Stomach smooth muscle (tissue), 2 donors: ENCODE measurements around the gene CTNNA2.
"Not testable (repeated sequence)": the region's sequence is repeated elsewhere in the genome, so short reads cannot be mapped to it uniquely, and the experiment has no call there.

Experiments used
- H3K27ac ChIP-seq: one replicate; pipeline ENCODE4 v1.7.0; 2013; ENCODE audit warnings: mild to moderate bottlenecking, low read length, inconsistent platforms
- H3K27me3 ChIP-seq, 2 donors: one replicate each; pipeline ENCODE4 v1.7.0; 2013; ENCODE audit warnings: low read length in 2 of 2; ENCODE audit not compliant: insufficient read depth in 2 of 2, control insufficient read depth in 1 of 2
- H3K36me3 ChIP-seq, 2 donors: one replicate each; pipeline ENCODE4 v1.7.0; 2013; ENCODE audit warnings: low read length in 2 of 2; ENCODE audit not compliant: control insufficient read depth in 2 of 2, insufficient read depth in 2 of 2
- H3K4me1 ChIP-seq: one replicate; pipeline ENCODE4 v1.7.0; 2013; ENCODE audit warnings: low read length; ENCODE audit not compliant: control insufficient read depth, insufficient read depth
- H3K4me3 ChIP-seq, 2 donors: one replicate each; pipeline ENCODE4 v1.7.0; 2013; ENCODE audit warnings: low read length in 2 of 2
- H3K9ac ChIP-seq, 2 donors: one replicate each; pipeline ENCODE4 v1.7.0; 2013; ENCODE audit warnings: low read length in 2 of 2, mild to moderate bottlenecking in 1 of 2
- H3K9me3 ChIP-seq, 2 donors: one replicate each; pipeline ENCODE4 v1.7.0; 2013; ENCODE audit warnings: low read length in 2 of 2; ENCODE audit not compliant: control insufficient read depth in 2 of 2
- donor health status: healthy.
- donor health status: Pancreatic carcinoma.

Gene CTNNA2

DNA sequence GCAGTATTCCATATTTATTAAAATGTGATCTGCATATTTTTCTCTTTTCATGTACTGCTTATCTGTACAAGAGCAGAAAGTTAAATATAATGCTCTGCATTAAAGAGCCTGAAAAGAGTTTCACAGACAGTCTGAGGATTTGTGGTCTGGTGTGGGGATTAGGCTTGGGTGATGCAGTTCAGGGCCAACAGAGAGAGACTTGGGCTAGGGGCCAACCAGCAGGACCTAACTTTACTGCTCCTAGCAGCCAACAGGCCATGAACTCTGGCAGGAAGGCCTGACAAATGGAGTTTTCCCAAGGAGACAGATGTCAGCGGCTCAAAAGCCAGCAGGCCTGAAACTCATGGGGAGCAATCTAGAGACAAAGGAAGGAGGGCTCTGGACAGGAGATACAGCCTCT, 622.1 kb downstream of the CTNNA2 start:
- Histone ChIP-seq H3K27ac (no peak overlapping the region), H3K9me3 (no peaks in the 10 kb centered on the region), H3K4me3 (no peak overlapping the region), H3K27me3 (no peaks in the 10 kb centered on the region), H3K9ac (no peak overlapping the region), H3K4me1 (no peaks in the 10 kb centered on the region), H3K36me3 (no peaks in the 10 kb centered on the region)

- H3K27me3 ChIP-seq, result no peaks in the 10 kb centered on the region
- no peak overlapping the region for H3K9ac ChIP-seq
- no peaks in the 10 kb centered on the region for H3K9me3 ChIP-seq
- H3K27ac ChIP-seq, result no peak overlapping the region
- H3K36me3 ChIP-seq, result no peaks in the 10 kb centered on the region
- H3K4me1 ChIP-seq, result no peaks in the 10 kb centered on the region
- H3K4me3 ChIP-seq, result no peak overlapping the region
These were observed 623.5 kb downstream of the CTNNA2 start for GRCh38 chr2:80136338-80136737.

- Histone ChIP-seq H3K27ac (no peak overlapping the region), H3K9ac (no peak overlapping the region), H3K9me3 (no peaks in the 10 kb centered on the region), H3K4me3 (no peak overlapping the region), H3K27me3 (no peaks in the 10 kb centered on the region), H3K36me3 (no peaks in the 10 kb centered on the region), H3K4me1 (no peaks in the 10 kb centered on the region)
These were observed 626.1 kb downstream of the CTNNA2 start for GRCh38 chr2:80139001-80139400.

GRCh38 chr2:80141007-80141726, 628.3 kb downstream of the CTNNA2 start:
- no peaks in the 10 kb centered on the region for H3K4me1 ChIP-seq
- H3K27me3 ChIP-seq, result no peaks in the 10 kb centered on the region
- no peak overlapping the region for H3K27ac ChIP-seq
- H3K36me3 ChIP-seq, result no peaks in the 10 kb centered on the region
- no peak overlapping the region for H3K9ac ChIP-seq
- no peaks in the 10 kb centered on the region for H3K9me3 ChIP-seq
- no peak overlapping the region for H3K4me3 ChIP-seq

GRCh38 chr2:80145499-80145898, 632.6 kb downstream of the CTNNA2 start:
- Histone ChIP-seq H3K27me3 (no peaks in the 10 kb centered on the region), H3K4me3 (no peak overlapping the region), H3K9me3 (no peaks in the 10 kb centered on the region), H3K9ac (no peak overlapping the region), H3K27ac (no peak overlapping the region), H3K36me3 (no peaks in the 10 kb centered on the region), H3K4me1 (no peaks in the 10 kb centered on the region)

- H3K9me3 ChIP-seq, H3K36me3 ChIP-seq, H3K4me3 ChIP-seq, H3K27me3 ChIP-seq, H3K27ac ChIP-seq, H3K4me1 ChIP-seq, H3K9ac ChIP-seq: not testable (repeated sequence)
These were observed 633.9 kb downstream of the CTNNA2 start for GRCh38 chr2:80146757-80147156.

- no peaks in the 10 kb centered on the region for H3K36me3 ChIP-seq
- H3K27me3 ChIP-seq, result no peaks in the 10 kb centered on the region
- H3K4me1 ChIP-seq, result no peaks in the 10 kb centered on the region
- no peak overlapping the region for H3K27ac ChIP-seq
- H3K9me3 ChIP-seq, result no peaks in the 10 kb centered on the region
- no peak overlapping the region for H3K9ac ChIP-seq
- no peak overlapping the region for H3K4me3 ChIP-seq
These were observed 634.8 kb downstream of the CTNNA2 start for GRCh38 chr2:80147690-80148089.

GRCh38 chr2:80148906-80149305, 636.1 kb downstream of the CTNNA2 start:
- H3K27ac ChIP-seq, result no peak overlapping the region

DNA sequence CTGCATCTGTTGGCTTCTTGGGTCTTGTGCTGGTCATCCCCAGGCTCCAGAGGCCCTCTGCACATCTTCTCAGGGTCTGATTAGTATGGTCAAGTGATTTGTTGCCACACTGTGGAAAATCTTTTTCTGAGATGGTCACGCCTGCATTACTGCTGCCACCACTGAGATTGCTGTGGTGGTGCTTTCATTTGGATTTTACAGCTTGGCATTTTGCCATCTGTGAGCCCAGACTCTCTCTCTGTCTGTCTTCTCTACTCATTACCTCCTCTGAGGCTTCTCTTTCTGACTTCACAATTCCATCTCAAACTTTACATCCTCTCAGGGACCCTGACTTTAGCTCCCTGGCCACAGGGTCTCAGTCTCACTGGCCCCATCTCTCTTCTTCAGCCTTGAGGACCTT, 637.1 kb downstream of the CTNNA2 start:
- no peaks in the 10 kb centered on the region for H3K9me3 ChIP-seq

More at GRCh38 chr2:80148906-80149305, 636.1 kb downstream of the CTNNA2 start:
- Histone ChIP-seq H3K4me1 (no peaks in the 10 kb centered on the region), H3K27me3 (no peaks in the 10 kb centered on the region), H3K4me3 (no peak overlapping the region), H3K9me3 (no peaks in the 10 kb centered on the region), H3K9ac (no peak overlapping the region), H3K36me3 (no peaks in the 10 kb centered on the region)

GRCh38 chr2:80151248-80151647, 638.4 kb downstream of the CTNNA2 start:
- Histone ChIP-seq H3K4me3 (no peak overlapping the region), H3K36me3 (no peaks in the 10 kb centered on the region), H3K9ac (no peak overlapping the region), H3K4me1 (no peaks in the 10 kb centered on the region), H3K27ac (no peak overlapping the region), H3K27me3 (no peaks in the 10 kb centered on the region), H3K9me3 (no peaks in the 10 kb centered on the region)

More for the DNA sequence above, 637.1 kb downstream of the CTNNA2 start:
- no peaks in the 10 kb centered on the region for H3K4me1 ChIP-seq
- no peaks in the 10 kb centered on the region for H3K36me3 ChIP-seq
- H3K9ac ChIP-seq, result no peak overlapping the region
- H3K27ac ChIP-seq, result no peak overlapping the region
- no peak overlapping the region for H3K4me3 ChIP-seq
- no peaks in the 10 kb centered on the region for H3K27me3 ChIP-seq

GRCh38 chr2:80151651-80152050, 638.8 kb downstream of the CTNNA2 start:
- no peak overlapping the region for H3K27ac ChIP-seq

More at GRCh38 chr2:80151651-80152050, 638.8 kb downstream of the CTNNA2 start:
- no peak overlapping the region for H3K9ac ChIP-seq
- H3K4me1 ChIP-seq, result no peaks in the 10 kb centered on the region
- no peaks in the 10 kb centered on the region for H3K36me3 ChIP-seq
- no peaks in the 10 kb centered on the region for H3K9me3 ChIP-seq
- H3K4me3 ChIP-seq, result no peak overlapping the region
- no peaks in the 10 kb centered on the region for H3K27me3 ChIP-seq
